A673 (cell line): Measurements from ENCODE around the gene RUNDC3A. TPM values are rescaled to one million over a fixed set of nuclear protein-coding genes. Genes with fewer than 3 reads are reported as not detected.

Experiments used
- BruUV-seq: library from RNA; stranded (reverse); fragments of 400-500 nt; replicated peaks from 2 replicates; lab custom pipeline; 2021; lab: Mats Ljungman, UMichigan
- CTCF ChIA-PET: fragments of 300-600 bp; sonication (Branson Sonifier 250); formaldehyde crosslinking; loops from one replicate; lab custom pipeline; 2022; ENCODE audit warnings: antibody characterized with exemption; lab: Charles Lee
- POLR2A ChIA-PET: fragments of 300-600 bp; sonication (Branson Sonifier 250); formaldehyde crosslinking; loops from one replicate; lab custom pipeline; 2022; ENCODE audit warnings: antibody characterized with exemption; ENCODE audit not compliant: low non-redundant PET; lab: Charles Lee
- DNase-seq: peaks from one replicate; pipeline ENCODE4 v3.0.0-alpha.2; 2015; ENCODE audit warnings: low spot score
- H3K27ac ChIP-seq: fragments of 200-600 bp; sonication (generic); 2 replicates; pipeline ENCODE4 v1.5.1; 2016; ENCODE audit warnings: mixed run types, low read depth, mild to moderate bottlenecking, mixed read lengths, antibody characterized with exemption, low read length; ENCODE audit not compliant: poor library complexity, severe bottlenecking
- H3K27me3 ChIP-seq: fragments of 200-600 bp; sonication (generic); replicated peaks from 2 replicates; pipeline ENCODE4 v1.6.1; 2017; ENCODE audit warnings: mixed run types, low read depth, mild to moderate bottlenecking, mixed read lengths, antibody characterized with exemption, low read length; ENCODE audit not compliant: insufficient read depth, poor library complexity
- H3K36me3 ChIP-seq: fragments of 200-600 bp; sonication (generic); 2 replicates; pipeline ENCODE4 v1.6.1; 2016; ENCODE audit warnings: mixed run types, mild to moderate bottlenecking, mixed read lengths, antibody characterized with exemption, low read length; ENCODE audit not compliant: insufficient read depth, poor library complexity, severe bottlenecking
- H3K4me1 ChIP-seq: fragments of 200-600 bp; sonication (generic); 2 replicates; pipeline ENCODE4 v1.6.1; 2017; ENCODE audit warnings: mixed run types, mild to moderate bottlenecking, mixed read lengths, antibody characterized with exemption, low read length; ENCODE audit not compliant: insufficient read depth, poor library complexity, severe bottlenecking
- H3K4me3 ChIP-seq: fragments of 200-600 bp; sonication (generic); 2 replicates; pipeline ENCODE4 v1.5.1; 2016; ENCODE audit warnings: low read depth, mixed run types, mild to moderate bottlenecking, mixed read lengths, low read length; ENCODE audit not compliant: poor library complexity, severe bottlenecking
- H3K9me3 ChIP-seq: fragments of 200-600 bp; sonication (generic); 2 replicates; pipeline ENCODE4 v1.6.1; 2016; ENCODE audit warnings: mixed run types, low read depth, mild to moderate bottlenecking, mixed read lengths, antibody characterized with exemption, low read length; ENCODE audit not compliant: poor library complexity, severe bottlenecking
- CTCF ChIP-seq: fragments of 300-800, 200-600 bp; sonication (generic); conservative IDR thresholded peaks from 2 replicates; pipeline ENCODE4 v1.5.1; 2017; ENCODE audit warnings: low read depth, mild to moderate bottlenecking, antibody characterized with exemption, low read length, moderate library complexity, mixed read lengths
- EZH2 ChIP-seq: fragments of 200-600 bp; sonication (generic); IDR thresholded peaks from 2 replicates; pipeline ENCODE4 v1.6.1; 2017; ENCODE audit warnings: borderline replicate concordance, low read depth, mild to moderate bottlenecking, mixed read lengths, antibody characterized with exemption, low read length; ENCODE audit not compliant: poor library complexity, severe bottlenecking
- intact Hi-C: fragments of 100-400 bp; cut with micrococcal nuclease; formaldehyde crosslinking; loops from one replicate; pipeline ENCODE4 v1.10.0; 2022; ENCODE audit not compliant: unreplicated experiment
- total RNA-seq: library from RNA; stranded (reverse); gene quantifications from 2 replicates; pipeline ENCODE4 v1.2.3, GENCODE V29; 2021

Gene RUNDC3A
- total RNA-seq, 1 experiment from 2014 or later = 0.56 TPM

- H3K27me3 ChIP-seq = peaks cover under 1% of the 10 kb centered on the region
- CTCF ChIA-PET = no interaction called here
- H3K4me3 ChIP-seq = no peak overlapping the region
- DNase-seq = no peak
- POLR2A ChIA-PET = no interaction called here
- BruUV-seq = no TSS peak
- intact Hi-C loops = no loop called here
- TF ChIP-seq EZH2 = no peak
- no peak for TF ChIP-seq CTCF
- no peak overlapping the region for H3K27ac ChIP-seq
- H3K36me3 ChIP-seq = no peaks in the 10 kb centered on the region
- no peaks in the 10 kb centered on the region for H3K4me1 ChIP-seq
- no peaks in the 10 kb centered on the region for H3K9me3 ChIP-seq
Measured at GRCh38 chr17:44321246-44322120, 13.1 kb downstream of the RUNDC3A start.

DNA sequence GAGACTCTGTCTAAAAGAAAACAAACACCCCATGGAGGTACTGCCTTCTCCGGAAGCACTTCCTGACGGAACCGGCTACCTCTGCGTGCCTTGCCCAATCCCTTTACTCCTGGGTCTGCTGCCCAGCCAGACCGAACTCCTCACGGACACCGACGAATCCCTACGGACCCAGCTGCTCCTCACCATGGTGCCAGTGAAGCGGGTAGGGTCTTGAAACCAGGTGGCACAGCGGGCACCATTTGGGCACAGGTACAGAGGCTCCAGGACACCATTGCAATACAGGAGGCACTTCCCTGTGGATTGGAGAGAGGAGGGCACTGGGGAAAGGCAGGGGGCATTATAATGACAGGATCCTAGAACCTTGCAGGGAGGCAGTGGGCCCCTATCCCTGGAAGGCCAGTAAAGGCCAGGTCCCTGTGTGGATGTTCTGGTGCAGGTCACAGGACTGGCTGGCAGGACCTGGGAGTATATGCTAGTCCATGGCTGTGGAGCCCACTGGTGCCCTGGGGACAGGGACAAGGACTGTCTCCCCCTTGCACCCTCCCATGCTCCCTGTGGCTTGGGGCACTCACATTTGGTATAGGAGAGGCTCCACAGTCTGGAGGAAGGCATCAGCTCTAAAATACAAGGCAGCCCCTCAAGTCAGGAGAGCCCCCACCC is 14.0 kb downstream of the RUNDC3A start:
- no TSS peak for BruUV-seq
- ChIA-PET CTCF (no interaction called here), POLR2A (no interaction called here)
- Histone ChIP-seq H3K27ac (no peak overlapping the region), H3K9me3 (no peaks in the 10 kb centered on the region), H3K36me3 (no peaks in the 10 kb centered on the region), H3K4me3 (no peak overlapping the region), H3K4me1 (no peaks in the 10 kb centered on the region), H3K27me3 (no peaks in the 10 kb centered on the region)
- DNase-seq = no peak
- intact Hi-C loops = no loop called here
- TF ChIP-seq CTCF (no peak), EZH2 (no peak)

GRCh38 chr17:44323359-44324091 is 15.1 kb downstream of the RUNDC3A start:
- Histone ChIP-seq H3K4me1 (no peaks in the 10 kb centered on the region), H3K4me3 (peak overlapping the region; percentile 67), H3K36me3 (no peaks in the 10 kb centered on the region), H3K9me3 (no peaks in the 10 kb centered on the region), H3K27me3 (no peaks in the 10 kb centered on the region), H3K27ac (peak overlapping the region; percentile 75)
- no peak for TF ChIP-seq EZH2
- no peak for TF ChIP-seq CTCF
- no peak for DNase-seq
- BruUV-seq = no TSS peak
- POLR2A ChIA-PET = no interaction called here
- intact Hi-C loops = no loop called here
- CTCF ChIA-PET = no interaction called here
